Glomerular endothelial cell (primary cell): Measurements from ENCODE around the gene SLC4A8. TPM values are rescaled to one million over a fixed set of nuclear protein-coding genes. Genes with fewer than 3 reads are reported as not detected.
"Not testable (repeated sequence)": the region's sequence is repeated elsewhere in the genome, so short reads cannot be mapped to it uniquely, and the experiment has no call there.

Source experiments
- DNase-seq: peaks from one replicate; pipeline ENCODE4 v3.0.0-alpha.2; 2011; ENCODE audit warnings: low read depth, low spot score; ENCODE audit errors: extremely low read depth
- total RNA-seq: library from RNA; depleted of rRNA; stranded (reverse); fragments of >200 nt; gene quantifications from 2 replicates; pipeline ENCODE4 v1.2.3, GENCODE V29; 2015

Gene SLC4A8
- total RNA-seq, 1 donor from 2014 or later = 3.4 TPM

GRCh38 chr12:51470116-51470515 lies 45.5 kb downstream of the SLC4A8 start:
- no peak for DNase-seq

- DNase-seq = peak; percentile 25
Measured at GRCh38 chr12:51471111-51471864, 46.7 kb downstream of the SLC4A8 start.

- DNase-seq = no peak
Measured at GRCh38 chr12:51472984-51473383, 48.4 kb downstream of the SLC4A8 start.

- no peak for DNase-seq
Measured at GRCh38 chr12:51473947-51474346, 49.3 kb downstream of the SLC4A8 start.

- DNase-seq = no peak
Measured at GRCh38 chr12:51475543-51475942, 50.9 kb downstream of the SLC4A8 start.

GRCh38 chr12:51480978-51481377 lies 56.3 kb downstream of the SLC4A8 start:
- DNase-seq = no peak

- DNase-seq = no peak
Measured at GRCh38 chr12:51482929-51483697, 58.5 kb downstream of the SLC4A8 start.

- no peak for DNase-seq
Measured at GRCh38 chr12:51484119-51484518, 59.5 kb downstream of the SLC4A8 start.

- DNase-seq = no peak
Measured at GRCh38 chr12:51488281-51488680, 63.6 kb downstream of the SLC4A8 start.

- no peak for DNase-seq
Measured at GRCh38 chr12:51493281-51493680, 68.7 kb downstream of the SLC4A8 start.

- no peak for DNase-seq
Measured at GRCh38 chr12:51496895-51497294, 72.3 kb downstream of the SLC4A8 start.

- no peak for DNase-seq
Measured at GRCh38 chr12:51504851-51505250, 80.2 kb downstream of the SLC4A8 start.

GRCh38 chr12:51505360-51506105 lies 80.9 kb downstream of the SLC4A8 start:
- DNase-seq = no peak

- DNase-seq = no peak
Measured at GRCh38 chr12:51507178-51507577, 82.5 kb downstream of the SLC4A8 start.

GRCh38 chr12:51508285-51508684 lies 83.7 kb downstream of the SLC4A8 start:
- no peak for DNase-seq

- DNase-seq = no peak
Measured at GRCh38 chr12:51511546-51512260, 87.1 kb downstream of the SLC4A8 start.

- DNase-seq = no peak
Measured at GRCh38 chr12:51512438-51512837, 87.8 kb downstream of the SLC4A8 start.

- not testable (repeated sequence) for DNase-seq
Measured at GRCh38 chr12:51515037-51515436, 90.4 kb downstream of the SLC4A8 start.

GRCh38 chr12:51517316-51517715 lies 92.7 kb downstream of the SLC4A8 start:
- no peak for DNase-seq

GRCh38 chr12:51517800-51518199 lies 93.2 kb downstream of the SLC4A8 start:
- no peak for DNase-seq

GRCh38 chr12:51519755-51520154 lies 95.1 kb downstream of the SLC4A8 start:
- no peak for DNase-seq
